T-helper 2 cell treated with Interferon-gamma antibody and Interleukin-4, amounts not matched to agents 100 ng/mL and 5 ng/mL, for 36 hours (primary cell): ENCODE results near the gene GPR39. TPM values are rescaled to one million over a fixed set of nuclear protein-coding genes. Genes with fewer than 3 reads are reported as not detected.
"Not testable (repeated sequence)": the region's sequence is repeated elsewhere in the genome, so short reads cannot be mapped to it uniquely, and the experiment has no call there.

ENCODE experiments used
- intact Hi-C: fragments of 100-400 bp; cut with micrococcal nuclease; formaldehyde crosslinking; loops from one replicate; pipeline ENCODE4 v1.15.1; 2023
- total RNA-seq: library from RNA; stranded (reverse); gene quantifications from 2 replicates; pipeline ENCODE4 v1.2.3, GENCODE V29; 2022

Gene GPR39
- total RNA-seq, result not detected in 2 replicates

DNA sequence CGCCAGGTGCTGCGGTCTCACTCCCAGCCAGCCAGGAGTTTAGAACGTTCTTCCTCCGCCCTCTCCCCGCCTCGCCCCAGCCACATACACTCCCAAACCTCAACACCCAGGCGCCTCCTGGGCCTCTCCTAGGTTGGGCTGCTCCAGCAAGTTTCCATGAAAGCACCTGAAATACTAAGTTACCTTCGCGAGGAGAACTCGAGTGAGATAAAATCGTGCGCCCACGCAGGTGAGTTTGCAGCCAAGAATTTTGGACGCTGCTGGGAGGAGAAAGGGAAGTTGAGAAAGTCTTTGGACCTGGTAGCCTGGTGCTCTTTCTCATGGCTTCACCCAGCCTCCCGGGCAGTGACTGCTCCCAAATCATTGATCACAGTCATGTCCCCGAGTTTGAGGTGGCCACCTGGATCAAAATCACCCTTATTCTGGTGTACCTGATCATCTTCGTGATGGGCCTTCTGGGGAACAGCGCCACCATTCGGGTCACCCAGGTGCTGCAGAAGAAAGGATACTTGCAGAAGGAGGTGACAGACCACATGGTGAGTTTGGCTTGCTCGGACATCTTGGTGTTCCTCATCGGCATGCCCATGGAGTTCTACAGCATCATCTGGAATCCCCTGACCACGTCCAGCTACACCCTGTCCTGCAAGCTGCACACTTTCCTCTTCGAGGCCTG lies at the start of gene GPR39:
GPR39 (plus strand) TSS at position 83 of the 673 bp plus-strand sequence.
- intact Hi-C loops, result no loop called here

DNA sequence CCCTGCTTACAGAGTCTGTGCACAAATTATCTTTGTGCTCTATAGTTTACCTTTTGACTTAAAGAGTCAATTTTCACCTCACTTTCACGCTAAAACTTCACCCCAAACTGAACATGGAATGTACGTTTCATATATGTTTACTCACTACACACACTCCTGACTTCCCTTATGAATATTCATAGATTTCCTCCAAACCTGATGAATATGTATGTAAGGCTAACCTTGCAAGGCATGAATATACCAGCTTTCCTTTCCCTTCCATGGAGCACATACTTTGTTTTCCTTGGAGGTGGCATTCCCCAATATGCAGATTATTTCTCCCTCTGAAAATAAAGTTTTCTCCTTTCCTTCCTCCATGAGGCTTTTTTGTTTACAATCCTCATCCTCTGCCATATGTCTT lies 48.4 kb upstream of the GPR39 start:
- intact Hi-C loops, result no loop called here

DNA sequence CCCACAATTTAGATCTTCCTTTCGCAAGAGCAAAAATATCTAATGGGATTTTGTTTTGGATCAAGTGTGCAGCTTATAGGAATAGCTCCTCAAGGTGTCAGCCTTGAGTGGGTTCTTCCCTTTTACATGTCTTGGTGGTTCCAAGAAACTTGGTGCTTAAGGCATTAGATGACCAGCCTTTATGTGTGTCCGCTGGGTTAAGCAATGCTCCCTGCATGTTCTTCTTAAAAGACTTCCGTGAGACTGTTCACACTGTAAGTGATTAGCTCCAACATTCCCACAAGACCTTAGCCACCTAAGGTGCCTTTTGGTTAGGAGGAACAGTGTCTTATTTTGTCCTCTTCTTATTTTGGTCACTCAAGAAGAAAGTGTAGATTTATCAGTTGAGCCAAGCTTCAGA lies 44.3 kb upstream of the GPR39 start:
- intact Hi-C loops, result no loop called here

DNA sequence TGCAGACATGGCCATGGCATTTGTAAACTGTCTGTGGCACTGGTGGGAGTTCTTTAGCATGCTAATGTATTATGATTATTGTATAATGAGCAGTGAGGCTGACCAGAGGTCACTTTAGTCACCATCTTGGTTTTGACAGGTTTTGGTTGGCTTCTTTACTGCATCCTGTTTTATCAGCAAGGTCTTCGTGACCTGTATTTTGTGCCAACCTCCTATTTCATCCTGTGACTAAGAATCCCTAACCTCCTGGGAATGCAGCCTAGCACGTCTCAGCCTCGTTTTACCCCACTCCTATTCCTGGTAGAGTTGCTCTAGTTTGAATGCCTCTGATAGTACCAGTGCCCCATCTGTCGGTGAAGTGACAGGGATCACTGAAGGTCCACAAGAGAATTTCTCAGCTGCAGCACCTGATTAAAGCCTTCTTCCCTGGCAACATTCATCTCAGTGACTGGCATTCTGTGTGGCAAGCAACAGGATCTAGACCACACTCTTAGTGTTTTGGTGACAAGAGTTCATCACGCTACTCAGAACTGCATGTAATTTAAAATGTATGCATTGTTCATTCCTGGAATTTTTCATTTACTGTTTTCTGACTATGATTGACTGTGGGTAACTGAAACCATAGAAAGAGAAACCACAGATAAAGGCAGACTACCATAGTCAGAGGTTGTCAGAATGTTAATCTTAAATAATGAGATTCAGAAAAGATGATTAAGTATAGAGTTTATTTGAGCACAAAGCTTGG lies 43.0 kb upstream of the GPR39 start:
- intact Hi-C loops, result no loop called here

DNA sequence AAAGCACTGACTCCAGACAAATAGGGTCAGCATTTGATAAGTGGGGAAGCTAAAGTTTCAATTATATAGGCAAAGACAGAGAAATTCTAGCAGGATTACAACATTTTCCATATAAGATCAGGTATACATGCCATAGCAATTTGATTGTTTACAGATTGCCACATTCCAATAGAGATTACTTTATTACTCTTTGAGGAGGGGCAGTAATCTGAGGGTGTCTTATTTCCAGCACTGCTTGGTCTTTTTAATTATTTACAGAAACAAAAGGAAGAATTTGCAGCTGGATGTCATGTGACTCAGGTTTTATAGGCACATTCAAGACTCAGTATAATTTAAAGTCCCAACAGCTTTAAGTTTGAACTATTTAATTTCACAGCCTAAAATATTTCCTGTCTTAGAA lies 42.5 kb upstream of the GPR39 start:
- intact Hi-C loops, result no loop called here

DNA sequence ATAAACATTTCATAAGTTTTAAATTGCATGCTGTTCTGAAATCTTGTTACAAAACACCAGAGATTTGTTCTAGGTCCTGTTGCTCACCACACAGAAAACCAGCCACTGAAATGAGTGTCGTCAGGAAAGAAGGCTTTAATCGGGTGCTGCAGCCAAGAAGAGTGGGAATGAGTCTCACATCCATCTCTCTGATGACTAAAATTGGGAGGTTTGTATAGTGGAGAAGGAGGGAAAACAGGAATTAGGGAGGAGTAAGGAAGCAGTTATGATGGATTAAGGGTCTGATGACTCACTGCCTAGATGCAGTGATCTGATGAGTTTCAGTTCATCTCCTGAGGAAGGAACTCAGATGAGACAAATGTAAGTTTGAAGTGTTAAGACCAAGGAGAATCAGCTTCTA lies 42.1 kb upstream of the GPR39 start:
- intact Hi-C loops, result no loop called here

DNA sequence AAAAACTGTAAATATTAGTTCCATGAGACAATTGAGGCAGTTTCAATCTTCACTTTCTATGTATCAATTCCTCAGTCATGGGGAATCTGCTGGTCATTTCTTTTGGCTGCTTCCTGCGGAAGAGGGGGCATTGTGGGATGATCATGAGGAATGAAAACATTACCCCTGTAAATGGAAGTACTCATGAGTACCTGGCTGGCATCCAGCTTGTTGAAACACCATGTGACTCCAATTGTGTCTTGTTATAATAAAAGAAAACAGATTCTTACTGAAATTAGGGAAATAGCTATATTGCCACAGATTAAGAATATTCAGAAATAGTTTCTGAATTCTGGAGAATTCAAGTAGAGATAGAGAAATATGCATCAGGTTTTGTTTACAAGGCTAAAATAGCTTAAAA lies 41.6 kb upstream of the GPR39 start:
- intact Hi-C loops, result no loop called here

DNA sequence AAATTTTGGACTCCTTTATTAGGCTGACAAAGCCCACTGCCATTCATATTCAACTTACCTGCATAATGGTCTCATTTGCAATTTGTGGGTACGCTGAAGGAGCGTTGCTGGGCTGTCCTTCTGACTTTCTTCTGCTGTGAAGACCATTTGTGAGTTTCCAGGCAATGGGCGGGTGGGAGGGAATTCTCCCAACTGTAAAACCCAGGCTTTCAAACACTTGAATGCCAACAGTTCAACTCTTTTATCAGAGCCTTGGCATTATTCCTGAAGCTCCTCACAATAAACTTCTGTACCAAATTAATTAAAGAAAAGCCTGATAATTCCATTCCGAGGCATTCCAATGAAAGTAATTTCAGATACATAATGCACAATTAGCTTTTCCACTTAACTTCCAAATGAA lies 35.2 kb upstream of the GPR39 start:
- intact Hi-C loops, result no loop called here

DNA sequence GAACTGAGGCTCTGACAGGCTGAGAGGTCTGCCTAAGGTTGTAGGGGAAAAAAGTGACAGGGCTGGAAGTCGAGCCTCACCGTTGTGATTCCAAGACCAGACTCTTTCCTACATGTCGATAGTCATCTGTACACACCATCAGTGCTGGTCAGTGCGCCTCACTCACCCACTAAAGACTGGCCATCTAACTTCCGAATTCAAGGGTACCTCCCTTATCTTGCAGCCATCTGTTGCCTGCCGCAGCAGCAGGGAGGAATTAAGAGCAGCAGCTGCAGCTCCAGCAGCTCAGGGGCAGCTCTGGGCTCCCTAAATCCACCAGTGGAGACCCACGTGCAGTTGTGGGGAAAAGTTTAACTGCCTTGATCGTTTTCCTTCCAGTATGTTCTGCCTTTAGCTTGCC lies 32.6 kb upstream of the GPR39 start:
- intact Hi-C loops, result no loop called here

DNA sequence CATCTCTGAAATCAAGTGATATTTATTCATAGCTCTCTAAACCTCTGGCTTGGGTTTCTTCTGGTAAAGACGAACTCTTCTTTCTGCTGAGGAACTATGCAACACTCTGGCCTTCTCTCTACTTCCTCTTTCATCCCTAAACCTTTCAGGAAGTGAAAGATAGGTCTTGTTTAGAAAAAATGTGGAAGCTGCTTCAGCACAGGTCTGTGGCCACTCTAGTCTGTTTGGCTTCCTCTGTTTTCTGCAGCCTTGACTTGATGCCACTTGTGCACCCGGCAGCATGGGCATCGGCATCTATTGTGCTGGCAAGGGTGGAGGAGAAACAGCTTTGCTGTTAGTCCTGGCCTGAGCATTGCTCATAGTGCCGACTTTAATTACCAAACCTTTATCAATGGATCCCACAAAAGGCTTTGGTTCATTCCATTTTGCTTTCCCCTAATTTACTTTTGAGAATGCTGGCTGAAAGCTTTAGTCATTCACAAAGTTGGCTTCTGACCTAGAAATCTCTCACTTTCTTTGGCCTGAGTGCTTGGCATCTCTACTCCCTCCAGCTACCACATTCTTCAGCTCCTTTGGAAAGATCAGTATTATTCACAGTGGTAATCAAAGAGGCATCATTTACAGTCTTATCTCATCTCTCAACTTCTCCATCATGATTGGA lies 32.0 kb upstream of the GPR39 start:
- intact Hi-C loops, result no loop called here

DNA sequence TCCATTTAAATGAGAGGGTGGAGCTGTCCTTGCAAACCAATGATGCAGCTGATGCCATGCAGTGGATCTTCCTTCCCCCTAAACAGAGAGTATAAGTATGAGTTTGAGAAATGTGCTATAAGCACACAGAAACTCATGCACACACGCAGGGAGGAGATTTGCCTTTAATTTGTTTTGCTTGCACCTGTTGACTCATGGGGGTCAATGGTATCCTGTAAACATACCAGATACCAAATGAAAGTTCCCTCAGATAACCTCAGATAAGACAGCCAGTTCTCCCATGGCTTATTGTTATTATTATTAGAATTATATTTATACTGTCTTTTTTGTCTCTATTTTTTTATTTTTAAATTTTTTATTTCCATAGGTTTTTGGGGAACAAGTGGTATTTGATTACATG lies 29.5 kb upstream of the GPR39 start:
- intact Hi-C loops, result no loop called here

DNA sequence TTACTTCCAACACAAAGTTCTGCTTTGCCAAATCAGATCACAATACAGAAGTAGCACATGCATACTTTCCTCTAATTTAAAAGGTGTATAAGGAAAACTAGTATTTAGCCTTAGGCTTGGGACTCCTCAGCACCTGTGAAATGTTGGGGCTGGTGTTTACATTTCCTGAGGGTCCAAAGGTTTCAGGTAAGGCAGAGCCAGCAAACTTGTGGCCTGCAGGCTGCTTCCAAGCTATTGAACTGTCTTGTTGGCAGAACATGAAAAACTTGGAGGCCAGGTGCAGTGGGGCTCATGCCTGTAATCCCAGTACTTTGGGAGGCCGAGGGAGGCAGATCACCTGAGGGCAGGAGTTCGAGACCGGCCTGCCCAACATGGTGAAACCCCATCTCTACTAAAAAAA lies 26.5 kb upstream of the GPR39 start:
- intact Hi-C loops, result no loop called here

DNA sequence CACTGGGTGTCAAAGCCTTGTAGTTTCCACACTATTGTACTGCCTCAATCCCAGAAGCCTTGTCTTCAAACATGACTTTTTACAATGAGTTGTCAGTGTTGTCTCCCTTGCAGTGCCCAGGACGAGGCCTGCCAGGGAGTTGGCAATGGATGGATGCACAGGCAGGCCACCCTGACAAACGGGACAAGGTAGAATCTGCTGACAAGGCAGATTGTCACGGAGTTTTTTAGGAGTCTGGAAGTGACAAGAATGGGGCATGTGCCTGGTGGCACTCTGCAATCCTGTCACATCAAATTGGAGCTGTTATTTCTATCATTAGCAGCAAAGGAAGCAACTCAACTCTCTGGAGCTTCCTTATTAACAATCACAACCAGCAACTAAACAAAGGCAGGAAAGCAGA lies 25.2 kb upstream of the GPR39 start:
- intact Hi-C loops, result no loop called here

DNA sequence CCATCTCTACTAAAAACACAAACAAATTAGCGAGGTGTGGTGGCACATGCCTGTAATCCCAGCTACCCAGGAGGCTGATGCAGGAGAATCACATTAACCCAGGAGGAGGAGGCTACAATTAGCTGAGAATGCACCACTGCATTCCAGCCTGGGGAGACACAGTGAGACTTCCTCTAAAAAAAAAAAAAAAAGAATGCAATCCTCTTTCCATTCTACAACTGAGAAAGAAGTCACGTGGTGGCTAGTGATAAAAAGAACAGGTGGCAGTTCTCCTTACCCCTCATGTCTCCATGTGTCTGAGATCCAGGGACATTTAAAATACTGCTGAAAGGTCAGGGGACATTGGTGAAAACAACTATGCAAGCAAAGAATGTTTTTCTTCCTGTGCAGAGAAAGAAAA lies 24.4 kb upstream of the GPR39 start:
- intact Hi-C loops, result no loop called here

DNA sequence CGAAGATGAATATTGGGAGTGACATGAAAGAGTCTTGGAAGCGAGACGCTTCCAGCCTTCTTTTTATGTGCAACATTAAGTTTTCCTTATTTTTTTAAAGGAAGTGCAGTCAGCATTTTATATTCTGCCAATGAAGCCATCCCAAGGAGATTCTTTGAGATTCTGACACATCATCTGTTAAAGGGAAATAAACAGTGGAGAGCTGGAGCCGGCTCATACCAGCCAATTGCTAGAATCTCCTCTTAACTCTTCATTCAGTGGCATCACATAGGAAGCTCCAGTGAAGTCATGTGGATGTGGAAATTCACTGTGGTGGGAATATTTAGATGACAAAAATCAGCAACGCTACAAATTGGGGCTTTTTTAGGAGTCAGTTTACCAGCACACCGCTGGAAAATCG lies 23.7 kb upstream of the GPR39 start:
- intact Hi-C loops, result no loop called here

DNA sequence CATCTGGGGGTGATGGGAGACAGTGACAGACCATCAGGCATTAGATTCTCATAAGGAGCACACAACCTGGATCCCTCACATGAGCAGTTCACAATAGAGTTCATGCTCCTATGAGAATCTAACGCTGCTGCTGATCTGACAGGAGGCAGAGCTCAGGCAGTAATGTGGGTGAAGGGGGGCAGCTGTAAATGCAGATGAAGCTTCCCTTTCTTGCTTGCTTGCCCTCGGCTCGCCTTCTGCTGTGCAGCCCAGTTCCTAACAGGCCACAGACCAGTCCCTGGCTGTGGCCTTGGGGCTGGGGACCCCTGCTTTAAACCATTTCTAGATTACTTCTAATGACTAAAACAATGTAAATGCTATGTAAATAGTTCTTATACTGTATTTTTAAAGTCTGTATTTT lies 19.6 kb upstream of the GPR39 start:
- intact Hi-C loops, result not testable (repeated sequence)

DNA sequence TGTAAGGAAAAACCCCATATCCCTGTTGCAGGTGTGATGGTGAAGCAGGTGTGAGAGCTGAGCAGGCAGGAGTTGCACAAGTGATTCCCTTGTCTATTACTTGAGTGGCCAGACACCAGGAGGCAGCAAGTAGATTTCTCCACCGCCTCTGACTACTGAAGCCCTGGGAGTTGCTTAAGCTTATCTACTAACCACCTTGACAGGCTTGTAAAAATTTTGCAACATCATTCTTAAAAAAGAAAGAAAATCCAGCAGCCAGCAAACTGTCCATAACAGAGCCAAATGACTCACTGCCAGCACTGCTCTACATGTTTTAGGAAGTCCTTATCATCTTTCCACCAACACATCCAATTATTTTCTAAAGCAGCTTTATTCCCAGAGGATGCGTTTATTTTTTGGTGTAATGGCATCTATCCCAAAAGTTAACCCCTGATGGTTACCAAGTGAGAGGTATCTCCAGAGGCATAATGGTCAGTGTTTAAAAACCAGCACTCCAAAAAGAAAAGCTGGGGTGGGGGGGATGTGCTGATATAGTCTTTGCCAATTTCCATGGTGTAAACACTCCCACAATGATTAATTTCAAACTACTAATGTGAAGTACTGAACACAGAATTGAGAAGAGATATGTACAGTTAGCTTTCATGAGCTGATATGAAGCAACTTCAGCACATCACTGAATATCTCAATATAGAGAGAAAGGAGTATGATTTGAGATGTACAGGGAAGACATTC lies 16.3 kb upstream of the GPR39 start:
- intact Hi-C loops, result no loop called here

DNA sequence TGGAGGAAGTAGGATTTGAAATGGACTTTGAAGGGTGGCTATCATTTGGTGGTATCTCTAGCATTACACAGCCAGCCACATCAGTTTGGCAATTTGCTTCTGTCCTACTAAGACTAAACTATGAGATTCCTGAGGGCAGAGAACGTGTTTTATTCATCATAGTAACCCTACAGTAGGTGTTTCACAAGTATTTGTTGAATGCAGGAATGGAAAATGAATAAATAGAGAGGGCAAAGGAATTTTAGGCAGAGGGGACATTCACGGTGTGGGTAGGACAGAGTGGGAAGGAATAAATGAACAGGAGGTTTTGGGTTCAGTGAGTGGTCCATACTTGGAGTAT lies 15.7 kb upstream of the GPR39 start:
- intact Hi-C loops, result no loop called here

DNA sequence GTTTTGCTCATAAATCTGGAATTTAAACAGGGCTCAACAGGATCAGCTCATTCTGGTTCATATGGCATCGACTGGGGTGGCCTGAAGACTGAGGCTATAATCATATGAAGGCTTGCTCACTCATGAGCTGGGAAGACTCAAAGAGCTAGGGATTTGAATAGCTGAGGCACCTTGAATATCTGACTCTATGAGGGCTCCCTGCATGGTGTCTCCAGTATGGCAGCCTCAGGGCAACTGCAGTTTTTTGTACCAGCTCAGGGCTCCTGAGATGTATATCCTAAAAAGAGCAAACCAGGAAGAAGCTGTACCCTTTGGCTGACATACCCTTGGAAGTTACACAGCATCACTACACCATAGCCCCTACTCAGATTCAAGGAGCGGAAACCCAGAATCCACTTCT lies 15.3 kb upstream of the GPR39 start:
- intact Hi-C loops, result no loop called here

DNA sequence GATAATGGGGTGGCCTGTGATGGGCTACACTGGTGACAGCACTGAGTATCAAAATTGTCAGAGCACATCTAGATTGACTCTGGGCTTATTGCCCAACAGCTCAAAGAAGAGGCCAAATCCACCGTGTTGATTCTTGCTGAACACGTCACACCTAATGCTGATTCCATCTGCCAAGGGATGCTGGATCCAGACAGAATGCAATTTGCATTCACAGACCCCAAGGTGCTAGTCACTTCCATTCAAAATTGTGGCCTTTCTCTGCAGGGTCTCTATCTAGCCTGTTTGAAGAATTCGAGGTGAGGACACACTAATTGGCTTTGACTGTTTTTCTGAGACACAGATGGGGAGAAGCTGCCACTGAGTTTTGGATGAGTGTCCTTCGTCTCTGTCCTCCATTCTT lies 13.5 kb upstream of the GPR39 start:
- intact Hi-C loops, result no loop called here

DNA sequence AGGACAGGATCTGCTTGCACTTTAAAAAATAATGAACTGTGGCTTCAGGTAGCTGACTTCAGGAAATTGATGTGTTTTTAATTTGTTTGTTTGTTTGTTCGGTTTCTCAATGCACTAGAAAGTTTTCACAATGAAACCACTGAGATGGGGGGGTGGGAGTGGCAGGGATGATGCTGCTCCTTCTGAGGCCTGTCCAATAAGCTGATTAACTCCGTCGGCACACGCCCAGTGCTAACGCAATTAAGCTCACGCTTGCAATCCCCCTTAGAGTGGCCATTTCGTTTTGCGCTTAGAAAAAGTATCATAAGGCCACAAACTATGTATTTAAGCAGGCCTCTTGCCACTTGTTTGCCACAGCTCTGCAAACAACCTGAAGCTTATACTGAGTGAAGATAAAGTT lies 12.5 kb upstream of the GPR39 start:
- intact Hi-C loops, result no loop called here

DNA sequence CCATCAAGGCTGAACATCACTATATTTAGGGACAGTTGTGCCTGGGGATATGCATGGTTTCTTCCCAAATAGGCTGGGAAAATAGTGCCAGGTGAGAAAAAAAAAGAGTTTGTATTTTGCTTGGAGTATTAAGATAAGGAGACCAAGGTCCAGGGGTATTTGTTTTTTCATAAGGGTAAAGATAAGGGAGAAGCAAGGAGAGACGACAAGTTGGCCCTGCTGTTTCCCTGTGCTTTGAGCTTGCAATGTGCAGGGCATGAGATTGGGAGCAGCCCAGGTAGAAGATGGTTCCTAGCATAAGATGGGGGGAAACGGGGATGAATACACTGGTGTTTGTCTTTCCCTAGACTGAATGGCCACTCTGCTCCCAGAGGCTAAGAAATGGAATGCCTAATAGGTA lies 8.8 kb upstream of the GPR39 start:
- intact Hi-C loops, result no loop called here
